ENCODE results near the gene ROBO1. TPM values are rescaled to one million over a fixed set of nuclear protein-coding genes. Genes with fewer than 3 reads are reported as not detected.
A peak's percentile ranks its signal among the peaks of the same experiment; 100 is the strongest.

ROBO1 gene
- total and polyA plus RNA-seq, 2 of the 13 experiments (the other 11 are each of a cell fraction or from before 2014, with no cell fraction given): 52.2 to 71.0 TPM

- TF ChIP-seq ZIK1 (CRISPR knock-in tag; IDR thresholded peaks at IDR 0.05; ENCODE audit: borderline replicate concordance, low read depth) (no peak), KMT2A (CRISPR knock-in tag; IDR thresholded peaks at IDR 0.05) (peak; percentile 36; the same call in 1 of the 2 replicates), ASH2L (IDR thresholded peaks at IDR 0.05; ENCODE audit: insufficient read length, low read depth, low read length) (peak; percentile 95), ZFP37 (CRISPR knock-in tag; IDR thresholded peaks at IDR 0.05; ENCODE audit: borderline replicate concordance) (no peak), ZSCAN31 (CRISPR knock-in tag; IDR thresholded peaks at IDR 0.05; ENCODE audit: low read depth) (no peak), ZNF180 (CRISPR knock-in tag; IDR thresholded peaks at IDR 0.05; ENCODE audit: borderline replicate concordance, low read depth) (no peak), NFKBIZ (CRISPR knock-in tag; IDR thresholded peaks at IDR 0.05) (no peak), FOXJ3 (CRISPR knock-in tag; IDR thresholded peaks at IDR 0.05; ENCODE audit: borderline replicate concordance) (peak; percentile 80; the same call in 1 of the 2 replicates), NR2F1 (CRISPR knock-in tag; IDR thresholded peaks at IDR 0.05) (no peak), ZNF547 (CRISPR knock-in tag; IDR thresholded peaks at IDR 0.05) (no peak), ZNF468 (CRISPR knock-in tag; IDR thresholded peaks at IDR 0.05) (no peak), E2F5 (CRISPR knock-in tag; conservative IDR thresholded peaks at IDR 0.05) (no peak), AHDC1 (CRISPR knock-in tag; IDR thresholded peaks at IDR 0.05; ENCODE audit: borderline replicate concordance) (peak; percentile 85; the same call in 1 of the 2 replicates), HIVEP1 (CRISPR knock-in tag; IDR thresholded peaks at IDR 0.05) (no peak), GPBP1L1 (CRISPR knock-in tag; IDR thresholded peaks at IDR 0.05) (no peak), ZNF484 (CRISPR knock-in tag; IDR thresholded peaks at IDR 0.05; ENCODE audit: borderline replicate concordance, low read depth) (no peak), ZNF776 (CRISPR knock-in tag; IDR thresholded peaks at IDR 0.05) (no peak), ZNF503 (CRISPR knock-in tag; IDR thresholded peaks at IDR 0.05) (peak; percentile 72; the same call in 1 of the 2 replicates), TBX2 (CRISPR knock-in tag; IDR thresholded peaks at IDR 0.05; ENCODE audit: borderline replicate concordance) (peak; percentile 79)
Observed at GRCh38 chr3:78832785-78833204, 935.0 kb downstream of the ROBO1 start (continued).
